Activated CD4-positive, alpha-beta memory T cell treated with anti-CD3 and anti-CD28 coated beads for 36 hours (primary cell): ENCODE measurements around the gene FGF11. TPM values are rescaled to one million over a fixed set of nuclear protein-coding genes. Genes with fewer than 3 reads are reported as not detected.

Experiments used
- CTCF ChIA-PET: fragments of 350-600 bp; sonication (Branson Sonifier 250); formaldehyde crosslinking; loops from one replicate; lab custom pipeline; 2021; ENCODE audit warnings: antibody characterized with exemption, inconsistent platforms; lab: Charles Lee
- POLR2A ChIA-PET: fragments of 350-600 bp; sonication (Branson Sonifier 250); formaldehyde crosslinking; loops from one replicate; lab custom pipeline; 2021; ENCODE audit warnings: antibody characterized with exemption; lab: Charles Lee
- DNase-seq: peaks from one replicate; pipeline ENCODE4 v3.0.0-alpha.2; 2020
- H3K27ac Mint-ChIP-seq: one replicate; pipeline ENCODE4 v1.8.0; 2021; ENCODE audit warnings: mixed read lengths
- H3K27me3 Mint-ChIP-seq: one replicate; pipeline ENCODE4 v1.8.0; 2021; ENCODE audit warnings: mixed read lengths
- H3K36me3 Mint-ChIP-seq: one replicate; pipeline ENCODE4 v1.8.0; 2021; ENCODE audit warnings: mixed read lengths
- H3K4me1 Mint-ChIP-seq: one replicate; pipeline ENCODE4 v1.8.0; 2021; ENCODE audit warnings: low read depth, mixed read lengths
- H3K4me3 Mint-ChIP-seq: one replicate; pipeline ENCODE4 v1.8.0; 2021; ENCODE audit warnings: mild to moderate bottlenecking, mixed read lengths
- H3K9me3 Mint-ChIP-seq: one replicate; pipeline ENCODE4 v1.8.0; 2021; ENCODE audit warnings: mixed read lengths
- intact Hi-C: fragments of 100-400 bp; cut with micrococcal nuclease; formaldehyde crosslinking; loops from one replicate; pipeline ENCODE4 v1.15.1; 2023
- total RNA-seq, 2 experiments: library from RNA; stranded (reverse); gene quantifications; one replicate each; pipeline ENCODE4 v1.2.3, GENCODE V29; 2021

FGF11 gene
- total RNA-seq, 2 experiments from 2014 or later = 1.0 to 2.1 TPM

- ChIA-PET POLR2A (interaction anchor here (0.9 to 4.7 kb wide), 16 partner anchors 22 to 203 kb away, joined by 3 to 25 read pairs (median 4); partner anchors contain the start of genes MPDU1, PLSCR3, SENP3 and TMEM102), CTCF (interaction anchor here (5.5 kb wide), 1 partner anchor 47 kb away, joined by 50 read pairs; the partner anchor contains the start of gene TMEM102)
- no peaks in the 10 kb centered on the region for H3K27me3 Mint-ChIP-seq
- H3K9me3 Mint-ChIP-seq = no peaks in the 10 kb centered on the region
- peak overlapping the region; percentile 98 for H3K4me3 Mint-ChIP-seq
- H3K4me1 Mint-ChIP-seq = peaks cover 64% of the 10 kb centered on the region
- intact Hi-C loops = loop anchor here (1.0 to 5.0 kb wide), 12 partner anchors 28 to 352 kb away; partner anchors contain the start of genes EIF5A, KCTD11, NEURL4 and PHF23
- DNase-seq = peak; percentile 96
- H3K36me3 Mint-ChIP-seq = peaks cover 28% of the 10 kb centered on the region
- H3K27ac Mint-ChIP-seq = peak overlapping the region; percentile 100
These were observed 44.1 kb downstream of the FGF11 start for GRCh38 chr17:7483255-7484066.

- DNase-seq = peak; percentile 97
- ChIA-PET CTCF (interaction anchor here (0.7 to 5.5 kb wide), 3 partner anchors 48 to 76 kb away, joined by 3 to 50 read pairs (median 5); partner anchors contain the start of genes TMEM102 and TNFSF12), POLR2A (interaction anchor here (0.6 to 4.7 kb wide), 22 partner anchors 8 to 410 kb away, joined by 3 to 25 read pairs (median 4); partner anchors contain the start of genes MPDU1, NEURL4, PLSCR3 and SENP3)
- Mint-ChIP-seq H3K27me3 (no peaks in the 10 kb centered on the region), H3K27ac (peak within 1 kb of the TSS; percentile 100), H3K4me3 (peak within 1 kb of the TSS; percentile 98), H3K9me3 (no peaks in the 10 kb centered on the region), H3K36me3 (peaks cover 32% of the 10 kb centered on the region), H3K4me1 (peaks cover 69% of the 10 kb centered on the region)
- intact Hi-C loops = loop anchor here (1.0 to 5.0 kb wide), 11 partner anchors 29 to 351 kb away; partner anchors contain the start of genes EIF5A, KCTD11, NEURL4 and SENP3
These were observed 45.0 kb downstream of the FGF11 start, which contains the start of gene POLR2A for GRCh38 chr17:7484067-7484918. POLR2A (plus strand) TSS chr17:7484366.

- intact Hi-C loops = loop anchor here (1.0 to 5.0 kb wide), 11 partner anchors 30 to 350 kb away; partner anchors contain the start of genes EIF5A, KCTD11, NEURL4 and SENP3
- DNase-seq = no peak
- Mint-ChIP-seq H3K36me3 (peaks cover 31% of the 10 kb centered on the region), H3K9me3 (no peaks in the 10 kb centered on the region), H3K27ac (peak overlapping the region; percentile 100), H3K4me1 (peaks cover 72% of the 10 kb centered on the region), H3K4me3 (peak overlapping the region; percentile 98), H3K27me3 (no peaks in the 10 kb centered on the region)
- ChIA-PET CTCF (interaction anchor here (0.7 to 5.5 kb wide), 5 partner anchors 30 to 76 kb away, joined by 3 to 50 read pairs (median 5); partner anchors contain the start of genes TMEM102 and TNFSF12), POLR2A (interaction anchor here (0.6 to 4.7 kb wide), 18 partner anchors 9 to 410 kb away, joined by 3 to 25 read pairs (median 4); partner anchors contain the start of genes MPDU1, NEURL4, PLSCR3 and SOX15)
These were observed 45.6 kb downstream of the FGF11 start for GRCh38 chr17:7484919-7485377.

GRCh38 chr17:7486181-7486580 is 46.9 kb downstream of the FGF11 start:
- CTCF ChIA-PET = interaction anchor here (0.6 to 5.5 kb wide), 8 partner anchors 29 to 131 kb away, joined by 3 to 50 read pairs (median 4); partner anchors contain the start of genes MPDU1, TMEM102, TNFSF12 and TNFSF13
- no peaks in the 10 kb centered on the region for H3K27me3 Mint-ChIP-seq
- intact Hi-C loops = no loop called here
- H3K9me3 Mint-ChIP-seq = no peaks in the 10 kb centered on the region
- POLR2A ChIA-PET = interaction anchor here (0.9 to 4.7 kb wide), 8 partner anchors 10 to 88 kb away, joined by 3 to 25 read pairs (median 4); partner anchors contain the start of gene TMEM102
- H3K4me1 Mint-ChIP-seq = peaks cover 70% of the 10 kb centered on the region
- peak overlapping the region; percentile 98 for H3K4me3 Mint-ChIP-seq
- H3K27ac Mint-ChIP-seq = peak overlapping the region; percentile 76
- DNase-seq = no peak
- H3K36me3 Mint-ChIP-seq = peaks cover 35% of the 10 kb centered on the region

- Mint-ChIP-seq H3K9me3 (no peaks in the 10 kb centered on the region), H3K27me3 (no peaks in the 10 kb centered on the region), H3K4me1 (peaks cover 67% of the 10 kb centered on the region), H3K27ac (no peak overlapping the region), H3K36me3 (peaks cover 42% of the 10 kb centered on the region), H3K4me3 (no peak overlapping the region)
- POLR2A ChIA-PET = no interaction called here
- DNase-seq = no peak
- intact Hi-C loops = no loop called here
- CTCF ChIA-PET = interaction anchor here (0.7 to 1.3 kb wide), 5 partner anchors 23 to 329 kb away, joined by 3 to 5 read pairs (median 4); partner anchors contain the start of gene TMEM95
These were observed 50.8 kb downstream of the FGF11 start for GRCh38 chr17:7490144-7490543.

- intact Hi-C loops = no loop called here
- ChIA-PET POLR2A (no interaction called here), CTCF (interaction anchor here (1.1 to 1.3 kb wide), 2 partner anchors 21 to 24 kb away, joined by 4 to 5 read pairs; no protein-coding TSS in a partner anchor)
- Mint-ChIP-seq H3K4me1 (peaks cover 58% of the 10 kb centered on the region), H3K27ac (peak overlapping the region; percentile 35), H3K27me3 (no peaks in the 10 kb centered on the region), H3K4me3 (no peak overlapping the region), H3K36me3 (peaks cover 44% of the 10 kb centered on the region), H3K9me3 (no peaks in the 10 kb centered on the region)
- DNase-seq = no peak
These were observed 52.3 kb downstream of the FGF11 start for GRCh38 chr17:7491583-7491982.

- Mint-ChIP-seq H3K4me1 (peaks cover 37% of the 10 kb centered on the region), H3K36me3 (peaks cover 48% of the 10 kb centered on the region), H3K27me3 (no peaks in the 10 kb centered on the region)
These were observed 54.6 kb downstream of the FGF11 start for GRCh38 chr17:7493941-7494340.

More at GRCh38 chr17:7493941-7494340, 54.6 kb downstream of the FGF11 start:
- no peak for DNase-seq
- no peak overlapping the region for H3K4me3 Mint-ChIP-seq
- ChIA-PET CTCF (interaction anchor here (1.2 kb wide), 1 partner anchor 58 kb away, joined by 4 read pairs; no protein-coding TSS in a partner anchor), POLR2A (no interaction called here)
- H3K27ac Mint-ChIP-seq = no peak overlapping the region
- intact Hi-C loops = no loop called here
- no peaks in the 10 kb centered on the region for H3K9me3 Mint-ChIP-seq

Other genes starting within 250 kb of the FGF11 start
- 1 to 10 TPM; 7.9 to 8.4 TPM for gene DLG4, start 219.7 kb upstream of the FGF11 start, total RNA-seq
- 100 to 1,000 TPM; 332 to 340 TPM for gene ACADVL, start 219.6 kb upstream of the FGF11 start, total RNA-seq
- gene DVL2, start 205.0 kb upstream of the FGF11 start, total RNA-seq = 10 to 100 TPM; 44.7 to 48.2 TPM
- 10 to 100 TPM; 24.0 to 28.7 TPM for gene PHF23, start 200.1 kb upstream of the FGF11 start, total RNA-seq
- 100 to 1,000 TPM; 188 to 199 TPM for gene GABARAP, start 197.1 kb upstream of the FGF11 start, total RNA-seq
- gene CTDNEP1, start 187.8 kb upstream of the FGF11 start, total RNA-seq = 100 to 1,000 TPM; 155 to 164 TPM
- gene ELP5, start 187.3 kb upstream of the FGF11 start, total RNA-seq = 10 to 100 TPM; 49.6 to 52.4 TPM
- gene CLDN7, start 177.0 kb upstream of the FGF11 start, total RNA-seq = 1 to 10 TPM; 1.5 to 1.6 TPM
- gene SLC2A4, start 157.8 kb upstream of the FGF11 start, total RNA-seq = under 1 TPM; 0.15 to 0.19 TPM
- under 1 TPM; 0.70 to 0.83 TPM for gene YBX2, start 144.9 kb upstream of the FGF11 start, total RNA-seq
- gene EIF5A, start 131.9 kb upstream of the FGF11 start, total RNA-seq = 100 to 1,000 TPM; 774 to 776 TPM
- 10 to 100 TPM; 34.9 to 38.7 TPM for gene GPS2, start 124.2 kb upstream of the FGF11 start, total RNA-seq
- 10 to 100 TPM; 26.9 to 29.3 TPM for gene NEURL4, start 110.2 kb upstream of the FGF11 start, total RNA-seq
- 100 to 1,000 TPM; 391 to 405 TPM for gene ACAP1, start 103.0 kb upstream of the FGF11 start, total RNA-seq
- 1 to 10 TPM; 2.6 to 2.8 TPM for gene KCTD11, start 87.3 kb upstream of the FGF11 start, total RNA-seq
- gene TMEM95, start 84.4 kb upstream of the FGF11 start, total RNA-seq = not detected
- 1 to 10 TPM; 3.7 to 4.4 TPM for gene TNK1, start 58.4 kb upstream of the FGF11 start, total RNA-seq
- 10 to 100 TPM; 78.2 to 87.0 TPM for gene PLSCR3, start 45.0 kb upstream of the FGF11 start, total RNA-seq
- gene TMEM256, start 35.4 kb upstream of the FGF11 start, total RNA-seq = 10 to 100 TPM; 87.0 to 88.5 TPM
- gene NLGN2, start 31.7 kb upstream of the FGF11 start, total RNA-seq = 1 to 10 TPM; 9.0 to 9.9 TPM
- gene SPEM1, start 19.2 kb upstream of the FGF11 start, total RNA-seq = not detected
- not detected for gene SPEM2, start 13.9 kb upstream of the FGF11 start, total RNA-seq
- not detected for gene SPEM3, start 10.7 kb upstream of the FGF11 start, total RNA-seq
- gene TMEM102, start 4.1 kb upstream of the FGF11 start, total RNA-seq = 10 to 100 TPM; 11.4 to 11.6 TPM
- gene CHRNB1, start 5.5 kb downstream of the FGF11 start, total RNA-seq = 1 to 10 TPM; 7.7 to 8.5 TPM
- 10 to 100 TPM; 16.5 to 16.7 TPM for gene ZBTB4, start 40.1 kb downstream of the FGF11 start, total RNA-seq
- gene SLC35G6, start 41.9 kb downstream of the FGF11 start, total RNA-seq = not detected
- gene POLR2A, start 44.9 kb downstream of the FGF11 start, total RNA-seq = 100 to 1,000 TPM; 180 to 187 TPM
- 10 to 100 TPM; 19.7 to 22.4 TPM for gene TNFSF12, start 109.5 kb downstream of the FGF11 start, total RNA-seq
- gene TNFSF13, start 119.2 kb downstream of the FGF11 start, total RNA-seq = under 1 TPM; 0.71 to 0.94 TPM
- 10 to 100 TPM; 50.8 to 53.2 TPM for gene SENP3, start 122.4 kb downstream of the FGF11 start, total RNA-seq
- 10 to 100 TPM; 31.5 to 34.1 TPM for gene CD68, start 140.1 kb downstream of the FGF11 start, total RNA-seq
- gene MPDU1, start 144.3 kb downstream of the FGF11 start, total RNA-seq = 10 to 100 TPM; 52.6 to 52.9 TPM
- under 1 TPM in 1 of 2 experiments, not detected in 1; 0.29 TPM for gene SOX15, start 150.6 kb downstream of the FGF11 start, total RNA-seq
- gene FXR2, start 175.4 kb downstream of the FGF11 start, total RNA-seq = 10 to 100 TPM; 37.5 to 40.1 TPM
- gene SAT2, start 188.3 kb downstream of the FGF11 start, total RNA-seq = 10 to 100 TPM; 27.4 to 28.2 TPM
- not detected for gene SHBG, start 190.6 kb downstream of the FGF11 start, total RNA-seq
- under 1 TPM; 0.12 to 0.26 TPM for gene ATP1B2, start 211.4 kb downstream of the FGF11 start, total RNA-seq
- gene TP53, start 248.0 kb downstream of the FGF11 start, total RNA-seq = 100 to 1,000 TPM; 123 to 129 TPM
- gene WRAP53, start 249.0 kb downstream of the FGF11 start, total RNA-seq = 10 to 100 TPM; 20.2 to 23.3 TPM